HG03469 (cell line): ENCODE results near the gene LTBP2.

Experiments used
- ATAC-seq: cut with Tn5 transposase; IDR thresholded peaks from one replicate; pipeline ENCODE4 v1.9.1; 2021; ENCODE audit warnings: mild to moderate bottlenecking, moderate library complexity, moderate number of reproducible peaks; ENCODE audit not compliant: unreplicated experiment

Gene LTBP2

DNA sequence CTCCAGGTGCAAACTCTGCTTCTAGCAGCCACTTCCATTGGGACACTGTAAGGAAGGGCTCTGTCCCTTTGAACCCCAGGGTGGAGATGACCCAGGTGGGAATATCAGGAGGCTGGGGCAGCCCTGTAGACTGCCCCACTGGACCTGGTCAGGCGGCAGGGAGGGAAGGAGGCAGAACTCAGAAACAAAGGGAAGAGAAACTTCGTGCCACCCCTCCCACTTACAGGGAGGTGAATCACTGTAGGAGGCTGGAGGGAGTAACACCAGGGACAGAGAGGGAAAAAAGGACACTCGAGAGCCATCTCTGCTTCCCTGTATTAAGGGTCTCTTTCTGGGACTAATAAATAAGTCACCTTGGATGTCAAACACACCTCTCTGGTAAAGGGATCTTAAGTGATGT lies 81.0 kb downstream of the LTBP2 start:
- ATAC-seq, result no peak

DNA sequence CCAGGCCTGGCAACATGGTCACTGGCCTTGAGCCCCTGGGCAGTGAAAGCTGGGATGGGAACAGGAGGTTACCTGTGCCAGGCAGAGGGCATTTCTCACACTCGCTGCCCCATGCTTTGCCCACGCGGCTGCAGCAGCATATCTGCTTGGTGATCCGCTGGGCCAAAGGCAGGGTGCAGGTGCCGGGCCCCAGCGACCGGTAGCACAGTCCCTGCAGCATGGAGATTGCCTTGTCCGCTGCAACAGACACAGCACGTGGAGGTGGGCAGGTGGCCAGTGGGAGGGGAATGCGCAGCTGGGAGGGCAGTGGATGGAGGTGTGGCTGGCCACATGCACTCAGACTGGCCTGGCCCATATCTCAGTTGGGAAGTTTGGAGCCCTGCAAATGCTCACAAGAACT lies 83.2 kb downstream of the LTBP2 start:
- ATAC-seq, result no peak

DNA sequence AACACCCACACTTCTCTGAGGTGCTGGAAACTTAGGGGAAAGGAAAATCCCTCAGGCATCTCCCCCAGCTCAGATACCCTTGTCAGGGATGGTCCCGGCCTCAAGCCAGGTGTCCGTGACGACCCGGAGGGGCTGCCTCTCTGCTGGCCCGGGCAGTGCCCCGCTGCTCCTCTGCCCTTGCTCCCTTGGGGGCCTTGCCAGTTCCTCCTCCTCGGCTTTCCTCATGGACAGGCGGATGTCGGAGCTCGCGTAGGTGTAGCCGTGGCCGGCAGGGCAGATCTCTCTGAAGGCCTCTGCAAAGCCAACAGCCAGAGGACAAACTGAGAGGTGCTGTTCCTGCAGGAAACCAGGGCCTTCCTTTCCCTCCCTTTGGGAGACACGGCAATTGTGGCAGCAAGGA lies 83.6 kb downstream of the LTBP2 start:
- ATAC-seq, result no peak

DNA sequence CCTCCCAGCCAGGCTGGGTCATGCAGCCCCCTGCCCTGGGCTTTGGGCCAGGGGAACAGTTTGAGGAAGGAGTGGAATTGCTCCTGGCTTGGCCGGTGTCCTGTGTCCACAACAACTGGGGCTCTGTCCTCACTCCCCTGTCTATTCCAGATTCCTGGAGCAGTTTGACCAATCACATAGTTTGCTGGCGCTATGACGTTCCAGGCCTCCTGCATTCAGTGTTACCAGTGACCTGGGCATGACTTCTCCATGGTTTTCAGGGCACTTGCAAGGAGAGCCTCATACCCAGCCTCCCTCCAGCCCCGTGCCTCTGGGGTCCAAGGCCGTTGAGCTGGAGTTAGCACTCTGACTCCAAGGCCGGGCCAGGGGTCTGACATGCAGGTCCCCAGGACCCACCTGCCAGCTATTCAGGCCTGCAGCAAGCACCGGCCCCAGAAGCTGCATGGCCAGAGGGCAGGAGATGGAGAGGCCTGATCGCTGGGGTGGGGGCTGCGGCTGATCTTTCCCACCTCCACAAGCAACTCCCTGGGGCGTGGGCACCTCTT lies 84.2 kb downstream of the LTBP2 start:
- ATAC-seq, result no peak

DNA sequence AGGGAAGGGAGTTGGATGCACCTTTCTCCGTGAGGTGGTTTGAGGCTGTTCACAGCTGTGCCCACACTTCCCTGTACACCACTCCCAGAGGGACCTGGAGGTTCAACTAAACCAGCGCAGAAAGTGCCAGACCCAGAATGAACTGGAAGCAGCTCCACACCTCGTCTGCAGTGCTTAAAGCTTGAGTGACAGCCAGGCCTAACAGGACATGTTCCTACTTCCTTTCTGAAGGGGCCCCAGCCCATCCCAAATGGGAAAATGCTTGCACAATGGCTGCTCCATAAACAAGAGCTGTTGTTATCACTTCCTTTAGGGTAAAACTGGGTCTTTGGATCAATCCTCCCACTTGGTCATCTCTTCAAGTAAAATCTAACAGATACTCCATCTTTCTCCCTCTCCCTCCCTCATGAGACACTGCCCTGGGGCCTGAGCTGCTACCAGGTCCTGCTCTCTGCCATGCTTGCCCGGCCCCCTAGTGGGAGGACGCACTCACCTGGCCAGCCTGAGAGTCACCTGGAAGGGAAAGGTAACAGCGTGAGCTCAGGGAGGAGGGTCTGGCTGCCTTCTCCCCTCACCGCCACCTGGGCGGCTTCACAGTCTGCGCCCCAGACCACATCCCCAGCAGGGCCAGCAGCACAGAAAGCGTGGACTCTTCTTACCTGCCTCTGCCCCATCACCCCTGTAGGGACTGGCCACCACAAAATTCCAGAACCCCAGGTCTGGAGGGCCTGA lies 85.0 kb downstream of the LTBP2 start:
- ATAC-seq, result no peak

DNA sequence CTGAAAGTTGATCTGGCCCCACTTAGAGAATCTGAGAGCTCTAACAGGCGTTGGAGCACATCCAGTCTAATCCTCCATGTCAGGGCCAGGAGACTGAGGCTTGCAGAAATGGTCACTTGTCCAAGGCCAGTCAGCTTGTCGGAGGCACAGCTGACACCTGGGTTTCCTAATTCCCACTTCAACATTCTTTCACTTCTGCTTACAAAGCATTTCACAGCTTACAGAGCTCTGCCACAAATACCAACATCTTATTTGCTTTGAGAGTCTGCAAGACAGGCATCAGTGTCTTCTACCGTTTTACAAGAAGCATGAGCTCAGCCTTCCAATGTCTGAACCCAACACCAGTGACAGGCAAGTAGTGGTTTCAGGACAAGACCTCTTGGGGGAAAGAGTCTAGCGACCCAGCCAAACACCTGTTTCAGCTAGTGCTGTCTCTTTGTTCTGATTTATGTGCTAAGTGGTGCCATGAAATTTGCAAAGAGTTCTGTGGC lies 86.6 kb downstream of the LTBP2 start:
- no peak for ATAC-seq

DNA sequence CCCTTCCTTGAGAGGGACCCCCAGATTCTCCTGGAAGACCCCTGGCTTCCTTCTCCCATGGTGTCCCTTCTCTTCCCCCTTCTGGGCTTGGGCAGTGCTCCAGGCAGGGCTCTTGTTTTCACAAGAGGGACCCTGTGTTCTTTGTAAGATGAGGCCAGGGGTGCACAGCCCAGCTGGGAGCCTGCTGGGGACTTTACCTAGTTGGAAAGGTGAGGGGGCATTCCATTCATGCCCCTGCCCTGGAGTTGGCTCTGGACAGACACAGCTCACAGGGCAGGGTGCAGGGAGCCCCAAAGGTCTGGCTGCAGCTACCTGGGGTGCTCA lies 87.3 kb downstream of the LTBP2 start:
- no peak for ATAC-seq

DNA sequence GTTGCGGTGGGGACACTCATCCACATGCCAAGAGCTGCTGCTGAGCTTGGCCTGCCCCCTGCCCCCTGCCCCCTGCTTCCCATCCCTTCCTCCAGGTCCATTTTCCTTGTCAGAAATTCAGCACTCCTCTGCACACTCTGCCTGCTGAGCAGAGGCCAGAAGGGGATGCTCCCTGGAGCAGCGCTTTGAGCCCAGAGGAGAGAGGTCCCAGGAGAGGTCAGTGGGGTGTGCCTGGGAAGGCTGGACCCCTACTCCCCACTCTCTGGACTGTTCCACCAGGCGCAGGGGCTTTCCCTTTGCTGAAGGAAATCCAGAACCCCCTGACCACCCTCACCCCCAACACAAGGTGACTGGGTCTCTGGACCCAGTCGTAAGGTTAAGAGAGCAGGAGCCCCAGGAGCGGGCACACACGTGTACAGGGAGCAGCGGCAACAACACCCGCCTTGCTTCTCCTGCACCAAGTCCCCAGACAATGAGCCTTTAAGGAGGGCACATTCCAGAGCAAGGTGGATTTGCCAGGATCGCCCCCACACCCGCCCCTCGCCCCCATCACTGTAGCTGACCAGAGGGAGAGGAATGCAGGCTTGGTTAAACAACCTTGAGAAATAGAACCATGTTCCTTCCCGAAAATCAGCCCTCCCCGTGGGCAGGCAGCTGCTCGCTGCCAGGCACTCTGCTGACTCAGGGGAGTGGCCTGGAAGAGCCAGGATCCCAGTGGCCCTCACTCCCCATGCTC lies 87.8 kb downstream of the LTBP2 start:
- no peak for ATAC-seq

DNA sequence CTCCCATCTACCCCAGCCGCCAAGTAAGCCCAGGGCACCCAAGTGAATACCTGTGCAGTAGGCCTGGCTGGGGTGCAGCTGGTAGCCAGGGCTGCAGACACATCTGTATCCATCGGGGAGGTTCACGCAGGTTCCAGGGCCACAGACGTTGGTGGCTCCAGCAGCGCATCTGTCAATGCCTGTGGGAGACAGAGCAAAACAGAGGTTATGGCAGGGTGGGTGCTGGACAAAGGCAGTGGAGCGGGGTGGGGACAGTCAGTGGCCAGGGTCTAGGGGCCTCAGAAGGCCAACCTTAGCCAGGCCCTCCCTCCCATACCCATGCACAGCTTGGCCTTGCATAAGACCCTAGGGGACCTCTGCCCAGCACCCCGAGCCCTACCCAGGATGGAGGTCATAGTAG lies 89.3 kb downstream of the LTBP2 start:
- no peak for ATAC-seq

DNA sequence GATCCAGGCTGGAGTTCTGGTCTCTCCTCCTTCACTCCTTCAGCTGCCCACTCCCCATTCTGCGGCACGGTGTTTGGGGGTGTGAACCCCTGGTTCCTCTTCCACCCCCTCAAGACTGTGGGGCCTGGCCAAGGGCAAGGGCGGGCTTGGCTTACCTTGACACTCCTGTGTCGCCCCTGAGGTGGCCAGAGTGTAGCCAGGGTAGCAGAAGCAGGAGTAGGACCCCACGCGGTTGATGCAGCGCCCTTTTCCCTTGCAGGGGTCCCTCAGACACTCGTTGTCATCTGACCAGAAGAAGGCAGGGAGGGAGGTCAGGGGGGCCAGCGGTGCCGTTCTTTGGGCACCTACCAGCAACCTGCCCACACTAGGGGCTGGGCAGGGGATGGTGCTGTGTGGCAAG lies 90.3 kb downstream of the LTBP2 start:
- no peak for ATAC-seq

DNA sequence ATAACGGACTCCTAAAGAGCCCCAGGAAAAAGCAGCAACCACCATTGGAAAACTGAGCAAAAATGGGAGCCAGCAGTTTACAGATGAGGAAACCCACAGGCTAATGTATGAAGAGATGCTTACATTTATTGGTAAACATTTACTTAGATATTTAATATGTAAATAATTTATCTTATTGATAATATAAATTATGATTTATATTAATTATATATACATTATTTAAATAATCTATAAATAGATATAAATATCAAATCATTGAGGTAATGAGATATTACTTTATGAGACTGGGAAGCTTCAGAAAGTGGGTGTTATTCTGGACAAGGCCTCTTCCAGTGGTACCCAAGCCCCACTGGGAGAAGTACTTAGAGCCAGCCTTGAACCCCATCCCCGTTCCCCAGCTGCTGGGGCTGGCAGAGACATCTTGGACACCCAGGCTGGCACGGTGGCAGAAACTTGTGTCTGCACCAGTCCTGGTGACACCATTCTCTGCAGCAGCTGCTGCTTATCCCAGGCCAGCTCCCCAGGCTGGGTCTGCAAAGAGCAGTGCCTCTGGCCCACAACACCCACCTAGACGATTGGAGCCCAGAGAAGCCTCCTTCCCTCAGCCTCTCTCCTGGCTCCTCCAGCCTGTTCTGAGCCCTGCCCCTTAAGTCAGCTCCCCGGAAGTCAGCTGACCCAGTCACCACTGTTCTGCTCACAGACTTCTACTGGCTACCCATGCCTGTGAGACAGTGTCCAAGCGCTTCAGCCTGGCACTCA lies 92.5 kb downstream of the LTBP2 start:
- ATAC-seq, result no peak

DNA sequence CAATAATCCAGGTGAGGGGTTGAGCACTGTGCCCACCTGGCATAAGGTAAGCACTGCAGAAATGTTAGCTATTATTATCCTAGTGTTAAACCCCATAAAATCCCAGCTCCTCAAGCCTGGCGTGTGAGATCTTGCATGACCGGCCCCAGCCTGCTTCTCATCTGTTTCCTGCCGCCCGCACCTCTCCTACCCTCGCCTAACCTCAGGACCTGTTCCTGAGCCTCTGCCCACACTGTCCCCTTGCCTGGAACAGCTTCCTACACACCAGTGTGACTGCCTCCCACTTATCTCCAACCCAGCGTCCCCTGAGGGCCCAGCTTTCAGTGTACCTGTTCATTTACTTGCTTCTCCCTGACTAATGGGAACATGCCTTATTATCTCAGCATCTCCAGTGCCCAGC lies 93.8 kb downstream of the LTBP2 start:
- ATAC-seq, result no peak

DNA sequence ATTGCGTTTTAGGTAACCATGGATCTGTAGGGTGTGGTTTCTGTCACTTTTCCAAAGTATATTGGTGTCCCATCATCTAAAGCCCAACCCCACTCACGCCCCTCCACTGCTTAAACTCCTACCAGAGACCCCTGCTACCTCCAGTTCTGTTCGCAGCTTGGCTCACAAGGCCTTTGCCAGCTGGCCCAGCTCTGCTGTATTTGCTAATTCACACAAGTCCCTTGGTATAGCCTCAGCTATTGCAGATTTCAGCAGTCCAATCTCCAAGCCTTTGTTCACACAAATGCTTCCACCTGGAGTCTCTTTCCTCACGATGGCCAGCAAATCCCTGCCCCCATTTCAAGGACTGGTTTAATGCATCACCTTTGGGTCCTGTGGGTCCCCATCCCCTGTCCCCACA lies 94.3 kb downstream of the LTBP2 start:
- no peak for ATAC-seq

DNA sequence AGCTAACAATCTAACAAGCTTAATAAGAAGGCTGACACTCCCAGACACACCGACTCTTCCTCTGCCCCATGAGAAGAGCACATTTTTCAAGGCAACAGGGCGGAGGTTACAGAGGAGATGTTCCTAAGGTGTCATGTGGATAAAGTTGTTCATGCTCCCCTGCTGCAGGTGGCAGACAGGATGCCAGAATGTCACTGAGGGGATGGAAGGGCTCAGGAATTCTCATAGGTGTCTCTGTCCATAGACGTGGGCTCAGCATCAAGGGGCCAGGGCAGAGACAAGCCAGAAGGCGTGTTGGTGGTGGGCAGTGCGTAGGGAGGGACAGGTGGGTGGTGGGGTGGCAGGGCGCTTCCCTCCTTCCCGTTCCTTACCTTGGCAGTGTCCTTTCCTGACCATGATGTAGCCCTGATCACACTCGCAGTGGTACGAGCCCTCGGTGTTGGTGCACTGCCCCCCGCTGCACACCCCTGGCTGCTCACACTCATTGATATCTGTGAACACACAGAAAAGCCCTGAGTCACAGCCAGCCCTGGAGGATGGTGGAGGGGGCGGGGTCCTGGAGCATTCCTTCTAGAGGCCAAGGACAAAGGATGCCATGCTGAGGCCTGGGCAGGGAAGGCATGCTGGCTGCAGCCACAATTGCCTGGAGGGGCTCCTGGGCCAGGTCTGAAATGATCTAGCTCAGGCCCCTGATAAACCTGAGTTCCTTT lies 95.4 kb downstream of the LTBP2 start:
- no peak for ATAC-seq

DNA sequence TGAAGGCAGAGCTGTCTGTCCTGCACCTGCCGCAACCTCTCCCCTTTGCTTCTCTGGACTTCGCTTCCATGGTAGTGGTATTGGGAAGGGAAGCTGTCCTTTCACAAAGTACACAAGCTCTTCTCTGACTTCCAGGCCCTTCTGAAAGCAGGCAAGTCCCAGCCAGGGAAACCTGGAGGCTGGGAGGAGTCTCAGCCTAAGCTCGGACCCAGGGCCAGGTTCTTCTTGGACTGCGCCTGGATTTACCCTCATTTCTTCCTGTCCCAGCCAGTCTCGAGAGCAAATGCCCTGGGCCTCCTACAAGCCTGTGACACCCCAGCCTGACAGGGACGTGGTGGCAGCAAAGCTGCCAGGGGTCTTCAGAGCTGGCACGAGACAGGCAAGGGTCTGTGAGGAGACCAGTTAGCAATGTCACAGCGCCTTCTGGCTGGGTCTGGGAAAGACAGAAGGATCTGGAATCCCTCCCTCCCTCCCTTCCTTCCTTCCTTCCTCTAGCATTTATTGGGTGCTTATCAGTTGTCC lies 96.1 kb downstream of the LTBP2 start:
- no peak for ATAC-seq

DNA sequence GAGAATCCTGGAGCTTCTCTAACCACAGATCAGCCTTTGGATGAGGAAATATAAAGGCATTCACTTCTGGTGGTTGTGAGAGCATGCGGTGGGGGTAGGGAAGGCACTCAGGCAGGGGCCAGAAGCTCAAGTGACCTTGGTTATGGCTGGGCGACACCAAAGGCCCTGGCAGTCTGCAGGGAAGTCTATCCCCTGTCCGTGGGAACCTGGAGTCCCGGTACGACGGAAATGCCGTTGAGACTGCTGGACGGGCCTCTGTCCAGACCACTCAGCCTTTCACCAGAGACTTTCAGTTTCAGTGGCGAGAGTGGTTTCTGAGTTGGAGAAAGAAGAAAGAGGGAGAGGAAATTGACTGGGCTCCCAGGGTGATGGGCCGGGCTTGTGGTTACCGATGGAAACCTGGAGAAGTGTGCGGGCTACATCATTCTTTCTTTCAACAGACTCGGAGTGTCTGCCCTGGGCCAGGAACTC lies 97.5 kb downstream of the LTBP2 start:
- no peak for ATAC-seq

DNA sequence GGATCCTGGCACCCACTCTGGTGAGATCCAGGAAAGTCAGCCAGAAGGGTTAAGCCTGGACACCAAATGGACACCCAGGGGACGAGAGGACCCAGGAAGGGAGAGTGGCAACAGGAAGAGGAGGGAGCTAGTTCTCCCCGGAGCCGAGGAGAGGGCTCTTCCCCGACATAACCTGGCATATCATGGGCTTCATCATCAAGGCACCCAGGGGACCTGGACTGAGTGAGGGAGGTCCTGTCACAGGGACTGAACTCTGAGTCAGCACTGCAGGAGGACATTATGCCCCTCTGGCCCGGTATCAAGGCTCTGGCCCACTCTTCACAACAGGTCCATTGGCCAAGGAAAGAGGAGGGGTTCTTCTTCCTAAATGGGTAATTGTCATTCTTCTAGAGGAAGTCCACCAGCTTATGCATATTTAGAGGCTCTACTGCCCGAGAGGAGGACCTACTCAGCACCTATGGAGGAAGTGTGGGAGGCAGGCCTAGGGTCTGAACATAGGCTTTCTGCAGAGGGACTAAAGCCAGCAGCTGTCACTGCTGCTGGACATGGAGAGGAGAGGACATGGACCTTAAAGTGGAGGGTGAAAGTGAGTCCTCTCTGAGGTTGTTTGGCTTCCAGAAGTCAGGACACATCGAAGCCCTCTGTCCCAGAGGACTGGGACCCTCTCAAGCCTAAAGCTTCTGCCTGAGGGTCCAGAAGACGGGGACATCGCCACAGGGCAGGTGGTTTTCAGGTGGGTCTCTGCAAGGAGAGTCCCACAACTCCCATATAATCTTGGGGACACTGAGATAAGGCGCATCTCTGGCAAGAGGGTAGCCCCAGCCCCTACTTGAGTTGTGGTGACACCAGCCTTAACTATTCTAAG lies 99.8 kb downstream of the LTBP2 start:
- ATAC-seq, result no peak

DNA sequence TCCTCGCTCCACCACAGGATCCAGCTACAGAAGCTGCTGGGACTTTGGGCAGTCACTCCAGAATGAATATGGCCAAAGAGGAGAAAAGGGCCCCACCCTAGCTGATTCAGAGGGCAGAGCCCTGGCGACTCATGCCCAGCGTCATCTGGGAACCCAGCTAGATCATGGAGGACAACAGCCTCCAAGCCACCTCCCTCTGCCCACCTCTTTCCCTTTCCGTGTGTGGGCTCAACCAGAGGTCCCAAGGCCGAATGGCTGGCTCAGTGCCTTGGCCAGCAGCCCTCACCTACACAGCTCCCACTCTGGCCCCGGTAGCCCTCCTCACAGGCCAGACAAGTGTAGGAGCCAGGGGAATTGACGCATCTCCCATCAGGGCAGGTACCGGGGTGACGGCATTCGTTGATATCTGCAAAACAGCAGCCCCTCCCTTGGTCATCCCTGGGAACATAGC lies 101.1 kb downstream of the LTBP2 start:
- ATAC-seq, result no peak

DNA sequence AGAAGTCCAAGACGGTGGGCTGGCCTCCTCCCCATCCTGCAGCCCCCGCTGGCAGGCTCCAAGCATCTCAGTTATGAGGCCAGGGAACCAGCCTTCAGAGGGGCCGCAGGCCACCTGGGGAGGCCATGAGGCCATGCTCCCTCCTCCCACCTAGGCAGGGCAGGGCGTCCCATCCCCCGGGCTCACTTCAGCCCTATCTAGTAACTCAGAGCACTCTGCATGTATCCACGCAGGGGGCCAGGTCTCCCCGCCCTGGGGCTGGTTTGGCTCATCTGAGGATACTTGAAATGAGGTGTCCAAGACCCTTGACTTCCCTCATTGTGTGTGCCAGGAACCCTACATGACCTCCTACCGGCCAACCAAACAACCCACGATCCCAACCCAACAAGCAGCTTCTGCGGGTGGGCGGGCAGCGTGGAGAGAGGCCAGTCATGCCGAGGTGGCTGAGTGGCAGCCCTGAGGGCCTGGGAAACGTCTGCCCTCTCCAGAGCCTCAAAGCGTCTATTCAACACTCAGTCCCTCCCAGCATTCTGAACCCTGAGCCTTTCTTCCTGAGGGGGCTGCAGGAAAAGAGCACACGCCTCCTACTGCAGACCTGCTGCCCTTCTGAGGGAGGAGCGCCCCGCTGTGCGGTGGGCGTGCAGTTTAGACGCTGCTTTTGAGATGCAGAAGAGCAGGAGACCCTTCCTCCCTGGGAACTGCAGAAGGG lies 101.7 kb downstream of the LTBP2 start:
- no peak for ATAC-seq
